ENCODE results near the gene RAB30.
"Not testable (repeated sequence)": the region's sequence is repeated elsewhere in the genome, so short reads cannot be mapped to it uniquely, and the experiment has no call there.

Gene RAB30

GRCh38 chr11:83035070-83035854 is 36.4 kb downstream of the RAB30 start:
- no peak for DNase-seq

GRCh38 chr11:83034673-83035014 is 37.1 kb downstream of the RAB30 start:
- DNase-seq = no peak

- DNase-seq = no peak
These were observed 37.6 kb downstream of the RAB30 start for GRCh38 chr11:83033972-83034672.

- no peak for DNase-seq
These were observed 38.3 kb downstream of the RAB30 start for GRCh38 chr11:83033371-83033770.

- no peak for DNase-seq
These were observed 40.6 kb downstream of the RAB30 start for GRCh38 chr11:83031127-83031526.

GRCh38 chr11:83027794-83028193 is 43.9 kb downstream of the RAB30 start:
- no peak for DNase-seq

GRCh38 chr11:83027289-83027688 is 44.4 kb downstream of the RAB30 start:
- no peak for DNase-seq

GRCh38 chr11:83026229-83026628 is 45.5 kb downstream of the RAB30 start:
- DNase-seq = no peak

GRCh38 chr11:83025267-83025704 is 46.4 kb downstream of the RAB30 start:
- no peak for DNase-seq

- DNase-seq = no peak
These were observed 47.3 kb downstream of the RAB30 start for GRCh38 chr11:83024270-83024854.

GRCh38 chr11:83023410-83023809 is 48.3 kb downstream of the RAB30 start:
- DNase-seq = no peak

- DNase-seq = no peak
These were observed 49.9 kb downstream of the RAB30 start for GRCh38 chr11:83021780-83022125.

- no peak for DNase-seq
These were observed 50.5 kb downstream of the RAB30 start for GRCh38 chr11:83020942-83021779.

- DNase-seq = no peak
These were observed 51.7 kb downstream of the RAB30 start for GRCh38 chr11:83019888-83020579.

GRCh38 chr11:83014951-83015350 is 56.7 kb downstream of the RAB30 start:
- no peak for DNase-seq

GRCh38 chr11:83012168-83013067 is 59.3 kb downstream of the RAB30 start:
- DNase-seq = no peak

GRCh38 chr11:83011333-83012167 is 60.1 kb downstream of the RAB30 start:
- DNase-seq = no peak

GRCh38 chr11:83009999-83010398 is 61.7 kb downstream of the RAB30 start:
- no peak for DNase-seq

- not testable (repeated sequence) for DNase-seq
These were observed 62.6 kb downstream of the RAB30 start for GRCh38 chr11:83009136-83009535.

- DNase-seq = no peak
These were observed 63.1 kb downstream of the RAB30 start for GRCh38 chr11:83008581-83008923.
